Suprapubic skin (tissue), 4 donors: Measurements from ENCODE around the gene EFCAB7. TPM values are rescaled to one million over a fixed set of nuclear protein-coding genes. Genes with fewer than 3 reads are reported as not detected.

Source experiments
- DNase-seq, 2 donors: peaks; one replicate each; pipeline ENCODE4 v3.0.0-alpha.2; 2019; ENCODE audit warnings: low spot score in 2 of 2
- H3K27ac ChIP-seq: fragments of 200-600 bp; sonication (generic); one replicate; pipeline ENCODE4 v1.5.1; 2019
- H3K27me3 ChIP-seq: fragments of 200-600 bp; sonication (generic); one replicate; pipeline ENCODE4 v1.5.1; 2019
- H3K36me3 ChIP-seq: fragments of 200-600 bp; sonication (generic); one replicate; pipeline ENCODE4 v1.5.1; 2019
- H3K4me1 ChIP-seq: fragments of 200-600 bp; sonication (generic); one replicate; pipeline ENCODE4 v1.5.1; 2019
- H3K4me3 ChIP-seq: fragments of 200-600 bp; sonication (generic); one replicate; pipeline ENCODE4 v1.5.1; 2019; ENCODE audit warnings: mild to moderate bottlenecking
- H3K9me3 ChIP-seq: fragments of 200-600 bp; sonication (generic); one replicate; pipeline ENCODE4 v1.5.1; 2019
- CTCF ChIP-seq, 2 donors: fragments of 200-600 bp in 1 of 2; fragments of 450-650 bp in 1 of 2; sonication (generic) in 1 of 2; IDR thresholded peaks; one replicate each; pipeline ENCODE4 v1.5.1; 2016 to 2019; ENCODE audit warnings: antibody characterized with exemption in 2 of 2, mild to moderate bottlenecking in 1 of 2, moderate library complexity in 1 of 2
- EP300 ChIP-seq: sonication (generic); formaldehyde crosslinking; IDR thresholded peaks from one replicate; pipeline ENCODE4 v1.6.1; 2017; ENCODE audit warnings: antibody characterized with exemption
- POLR2A ChIP-seq, 2 donors: fragments of 450-650 bp; IDR thresholded peaks; one replicate each; pipeline ENCODE4 v1.6.1; 2017; ENCODE audit warnings: antibody characterized with exemption in 2 of 2, mild to moderate bottlenecking in 2 of 2, moderate library complexity in 2 of 2
- POLR2AphosphoS5 ChIP-seq, 3 donors: sonication (generic); formaldehyde crosslinking; IDR thresholded peaks; one replicate each; pipeline ENCODE4 v1.6.1; 2017; ENCODE audit warnings: antibody characterized with exemption in 3 of 3
- WGBS: methylation state at CpG from one replicate; pipeline ENCODE4 v1.1.5; 2018; 5-methylcytosine and 5-hydroxymethylcytosine counted together
- total RNA-seq, 4 donors: library from RNA; depleted of rRNA; stranded (reverse); fragments of >200 nt; gene quantifications; one replicate each; pipeline ENCODE4 v1.1.0, GENCODE V29; 2016

Gene EFCAB7
- 10 to 100 TPM in 1 of 4 donors, 1 to 10 TPM in 3; 2.8 to 14.1 (median 8.0) TPM for total RNA-seq

GRCh38 chr1:63522891-63523728 is at the start of gene EFCAB7, which contains the start of gene ITGB3BP:
TSS of gene EFCAB7 (plus strand) at chr1:63523525. CDS start at chr1:63525573, 2,048 bp downstream.
TSS of gene ITGB3BP (minus strand) at chr1:63523225. CDS start at chr1:63523133, 92 bp downstream.
- Histone ChIP-seq H3K4me3 (peak within 1 kb of the TSS; percentile 59), H3K27ac (peak within 1 kb of the TSS; percentile 92), H3K36me3 (no peaks in the 10 kb centered on the region), H3K4me1 (peaks cover 22% of the 10 kb centered on the region), H3K27me3 (no peaks in the 10 kb centered on the region), H3K9me3 (no peaks in the 10 kb centered on the region)
- TF ChIP-seq POLR2A (IDR thresholded peaks at IDR 0.05) = no peak
- TF ChIP-seq POLR2AphosphoS5 (IDR thresholded peaks at IDR 0.05) = peak in 2 of 3 donors; percentile 30 to 94
- DNase-seq = peak; percentile 89 to 90
- under 1% methylated on average over 44 of the region's 50 CpGs for WGBS

- TF ChIP-seq POLR2A (IDR thresholded peaks at IDR 0.05) (no peak), CTCF (IDR thresholded peaks at IDR 0.05) (no peak), EP300 (no peak), POLR2AphosphoS5 (IDR thresholded peaks at IDR 0.05) (no peak)
- H3K4me1 ChIP-seq = no peaks in the 10 kb centered on the region
- no peaks in the 10 kb centered on the region for H3K36me3 ChIP-seq
- WGBS = 92% methylated on average over 7 of the region's 7 CpGs
- H3K4me3 ChIP-seq = no peak overlapping the region
- no peaks in the 10 kb centered on the region for H3K9me3 ChIP-seq
- no peak overlapping the region for H3K27ac ChIP-seq
- no peaks in the 10 kb centered on the region for H3K27me3 ChIP-seq
- no peak for DNase-seq
These were observed 47.6 kb upstream of the EFCAB7 start for GRCh38 chr1:63475761-63476160.

- 96% methylated on average over 1 of the region's 1 CpG for WGBS
- Histone ChIP-seq H3K4me1 (no peaks in the 10 kb centered on the region), H3K4me3 (no peak overlapping the region), H3K27me3 (no peaks in the 10 kb centered on the region), H3K9me3 (no peaks in the 10 kb centered on the region), H3K36me3 (no peaks in the 10 kb centered on the region), H3K27ac (no peak overlapping the region)
- DNase-seq = no peak
- TF ChIP-seq EP300 (no peak), POLR2AphosphoS5 (IDR thresholded peaks at IDR 0.05) (no peak), CTCF (IDR thresholded peaks at IDR 0.05) (no peak), POLR2A (IDR thresholded peaks at IDR 0.05) (no peak)
These were observed 43.3 kb upstream of the EFCAB7 start for GRCh38 chr1:63480057-63480456.

- TF ChIP-seq POLR2A (IDR thresholded peaks at IDR 0.05) (no peak), CTCF (IDR thresholded peaks at IDR 0.05) (no peak), EP300 (no peak), POLR2AphosphoS5 (IDR thresholded peaks at IDR 0.05) (no peak)
- H3K36me3 ChIP-seq = peaks cover 4% of the 10 kb centered on the region
- H3K4me1 ChIP-seq = no peaks in the 10 kb centered on the region
- H3K27ac ChIP-seq = no peak overlapping the region
- H3K9me3 ChIP-seq = no peaks in the 10 kb centered on the region
- no peaks in the 10 kb centered on the region for H3K27me3 ChIP-seq
- 83% methylated on average over 1 of the region's 1 CpG for WGBS
- no peak for DNase-seq
- no peak overlapping the region for H3K4me3 ChIP-seq
These were observed 36.7 kb upstream of the EFCAB7 start for GRCh38 chr1:63486629-63487028.

- TF ChIP-seq EP300 (peak; percentile 35), POLR2A (IDR thresholded peaks at IDR 0.05) (no peak)
- no peak for DNase-seq
- Histone ChIP-seq H3K27ac (no peak overlapping the region), H3K4me1 (no peaks in the 10 kb centered on the region), H3K9me3 (no peaks in the 10 kb centered on the region), H3K4me3 (no peak overlapping the region), H3K36me3 (peaks cover 4% of the 10 kb centered on the region), H3K27me3 (no peaks in the 10 kb centered on the region)
- WGBS = 88% methylated on average over 8 of the region's 8 CpGs
These were observed 35.8 kb upstream of the EFCAB7 start for GRCh38 chr1:63487336-63488065.

GRCh38 chr1:63497577-63497976 is 25.7 kb upstream of the EFCAB7 start:
- Histone ChIP-seq H3K36me3 (no peaks in the 10 kb centered on the region), H3K4me1 (no peaks in the 10 kb centered on the region), H3K27ac (no peak overlapping the region), H3K27me3 (no peaks in the 10 kb centered on the region), H3K9me3 (no peaks in the 10 kb centered on the region), H3K4me3 (no peak overlapping the region)
- no peak for TF ChIP-seq POLR2AphosphoS5 (IDR thresholded peaks at IDR 0.05)
- TF ChIP-seq CTCF (IDR thresholded peaks at IDR 0.05) = no peak
- no peak for TF ChIP-seq EP300
- TF ChIP-seq POLR2A (IDR thresholded peaks at IDR 0.05) = no peak
- DNase-seq = no peak
- WGBS = 95% methylated on average over 2 of the region's 2 CpGs
